Measurements from ENCODE around the gene SNX1. TPM values are rescaled to one million over a fixed set of nuclear protein-coding genes. Genes with fewer than 3 reads are reported as not detected.
A peak's percentile ranks its signal among the peaks of the same experiment; 100 is the strongest.

SNX1 gene
- total RNA-seq, 6 experiments from 2014 or later: 40.7 to 71.1 (median 59.8) TPM

- peak in 2 of 4 donors; percentile 12 to 15 for TF ChIP-seq CTCF (IDR thresholded peaks at IDR 0.05)
- no peak for TF ChIP-seq POLR2A (IDR thresholded peaks at IDR 0.05)
- DNase-seq (peak in 2 of 3 donors; percentile 43 to 59), ATAC-seq (no peak)
- Histone ChIP-seq H3K36me3 (no peaks in the 10 kb centered on the region), H3K27me3 (no peaks in the 10 kb centered on the region), H3K4me1 (peaks cover 0 to 71% (median 17%) of the 10 kb centered on the region in 4 donors), H3K4me3 (peak overlapping the region; percentile 75 to 96 (median 83)), H3K27ac (peak overlapping the region; percentile 77 to 86 (median 86)), H3K9me3 (no peaks in the 10 kb centered on the region)
- intact Hi-C loops (cut with DNase I): loop anchor here (10.0 kb wide), 1 partner anchor 58 kb away; the partner anchor contains the start of gene SNX22 (in 2 of the 2)
- 3% methylated on average over 16 of the region's 16 CpGs for WGBS (ENCODE audit: insufficient coverage, low coverage, low lambda C conversion rate, missing lambda C conversion rate)
These were observed 1.0 kb downstream of the SNX1 start for GRCh38 chr15:64096668-64097384.

- no peak for TF ChIP-seq CTCF (IDR thresholded peaks at IDR 0.05)
- no peak for TF ChIP-seq POLR2A (IDR thresholded peaks at IDR 0.05)
- intact Hi-C loops (cut with DNase I): loop anchor here (10.0 kb wide), 1 partner anchor 55 kb away; the partner anchor contains the start of gene SNX22 (in 2 of the 2)
- ATAC-seq (no peak), DNase-seq (no peak)
- H3K4me1 ChIP-seq: peaks cover 0 to 70% (median 15%) of the 10 kb centered on the region in 4 donors
- WGBS (ENCODE audit: insufficient coverage, low coverage, low lambda C conversion rate, missing lambda C conversion rate): 27% methylated on average over 1 of the region's 2 CpGs
- no peaks in the 10 kb centered on the region for H3K27me3 ChIP-seq
- H3K36me3 ChIP-seq: no peaks in the 10 kb centered on the region
- no peak overlapping the region for H3K4me3 ChIP-seq
- H3K27ac ChIP-seq: no peak overlapping the region
- H3K9me3 ChIP-seq: no peaks in the 10 kb centered on the region
These were observed 3.6 kb downstream of the SNX1 start for GRCh38 chr15:64099379-64099778.

GRCh38 chr15:64100958-64101357 lies 5.2 kb downstream of the SNX1 start:
- 58% methylated on average over 2 of the region's 2 CpGs for WGBS (ENCODE audit: insufficient coverage, low coverage, low lambda C conversion rate, missing lambda C conversion rate)
- Histone ChIP-seq H3K4me1 (peaks cover 0 to 74% (median 22%) of the 10 kb centered on the region in 4 donors), H3K36me3 (no peaks in the 10 kb centered on the region), H3K27ac (peak overlapping the region; percentile 5 to 30 (median 7)), H3K27me3 (no peaks in the 10 kb centered on the region), H3K4me3 (no peak overlapping the region), H3K9me3 (no peaks in the 10 kb centered on the region)
- intact Hi-C loops (cut with DNase I): no loop called here
- ATAC-seq (no peak), DNase-seq (no peak)
- no peak for TF ChIP-seq CTCF (IDR thresholded peaks at IDR 0.05)
- no peak for TF ChIP-seq POLR2A (IDR thresholded peaks at IDR 0.05)

GRCh38 chr15:64102497-64102896 lies 6.7 kb downstream of the SNX1 start:
- Histone ChIP-seq H3K36me3 (no peaks in the 10 kb centered on the region), H3K9me3 (no peaks in the 10 kb centered on the region), H3K4me1 (peaks cover 0 to 81% (median 25%) of the 10 kb centered on the region in 4 donors), H3K27ac (no peak overlapping the region), H3K27me3 (no peaks in the 10 kb centered on the region), H3K4me3 (no peak overlapping the region)
- TF ChIP-seq CTCF (IDR thresholded peaks at IDR 0.05) (no peak), POLR2A (IDR thresholded peaks at IDR 0.05) (no peak)
- DNase-seq: no peak
- no peak for ATAC-seq
- intact Hi-C loops (cut with DNase I): no loop called here
- WGBS (ENCODE audit: insufficient coverage, low coverage, low lambda C conversion rate, missing lambda C conversion rate): 89% methylated on average over 1 of the region's 2 CpGs
